Ishikawa (cell line): ENCODE measurements around the gene NIP7.

Source experiments
- CEBPB ChIP-seq: IDR thresholded peaks from 2 replicates; pipeline ENCODE4 v1.6.1; 2012
- CREB1 ChIP-seq: IDR thresholded peaks from 2 replicates; pipeline ENCODE4 v1.6.1; 2012; ENCODE audit warnings: low read depth
- EGR1 ChIP-seq: IDR thresholded peaks from 2 replicates; pipeline ENCODE4 v1.6.1; 2012
- EP300 ChIP-seq: IDR thresholded peaks from 2 replicates; pipeline ENCODE4 v1.6.1; 2012; ENCODE audit warnings: borderline replicate concordance
- FOXM1 ChIP-seq: IDR thresholded peaks from 2 replicates; pipeline ENCODE4 v1.6.1; 2012; ENCODE audit warnings: low read depth, borderline replicate concordance
- MAX ChIP-seq: IDR thresholded peaks from 2 replicates; pipeline ENCODE4 v1.6.1; 2012
- NFIC ChIP-seq: IDR thresholded peaks from 2 replicates; pipeline ENCODE4 v1.6.1; 2012
- RAD21 ChIP-seq: IDR thresholded peaks from 2 replicates; pipeline ENCODE4 v1.6.1; 2012; ENCODE audit warnings: low read depth
- REST ChIP-seq: IDR thresholded peaks from 2 replicates; pipeline ENCODE4 v1.6.1; 2012; ENCODE audit warnings: low read depth, mild to moderate bottlenecking
- TAF1 ChIP-seq: IDR thresholded peaks from 2 replicates; pipeline ENCODE4 v1.6.1; 2012; ENCODE audit warnings: low read depth, mild to moderate bottlenecking
- TCF12 ChIP-seq: IDR thresholded peaks from 2 replicates; pipeline ENCODE4 v1.6.1; 2012; ENCODE audit warnings: low read depth
- TEAD4 ChIP-seq: IDR thresholded peaks from 2 replicates; pipeline ENCODE4 v1.6.1; 2012
- YY1 ChIP-seq: IDR thresholded peaks from 2 replicates; pipeline ENCODE4 v1.6.1; 2012; ENCODE audit warnings: low read depth
- ZBTB7A ChIP-seq: IDR thresholded peaks from 2 replicates; pipeline ENCODE4 v1.6.1; 2012; ENCODE audit warnings: low read depth
- TF ChIP-seq, protein P1 (sequence below): IDR thresholded peaks from 2 replicates; pipeline ENCODE4 v1.6.1; 2012

NIP7 gene

GRCh38 chr16:69329369-69330285, 9.9 kb upstream of the NIP7 start:
- no peak for TF ChIP-seq TCF12
- no peak for TF ChIP-seq RAD21
- TF ChIP-seq EGR1: 0 out of 2 replicates have a peak, but pooled peaks have one; percentile 24

DNA sequence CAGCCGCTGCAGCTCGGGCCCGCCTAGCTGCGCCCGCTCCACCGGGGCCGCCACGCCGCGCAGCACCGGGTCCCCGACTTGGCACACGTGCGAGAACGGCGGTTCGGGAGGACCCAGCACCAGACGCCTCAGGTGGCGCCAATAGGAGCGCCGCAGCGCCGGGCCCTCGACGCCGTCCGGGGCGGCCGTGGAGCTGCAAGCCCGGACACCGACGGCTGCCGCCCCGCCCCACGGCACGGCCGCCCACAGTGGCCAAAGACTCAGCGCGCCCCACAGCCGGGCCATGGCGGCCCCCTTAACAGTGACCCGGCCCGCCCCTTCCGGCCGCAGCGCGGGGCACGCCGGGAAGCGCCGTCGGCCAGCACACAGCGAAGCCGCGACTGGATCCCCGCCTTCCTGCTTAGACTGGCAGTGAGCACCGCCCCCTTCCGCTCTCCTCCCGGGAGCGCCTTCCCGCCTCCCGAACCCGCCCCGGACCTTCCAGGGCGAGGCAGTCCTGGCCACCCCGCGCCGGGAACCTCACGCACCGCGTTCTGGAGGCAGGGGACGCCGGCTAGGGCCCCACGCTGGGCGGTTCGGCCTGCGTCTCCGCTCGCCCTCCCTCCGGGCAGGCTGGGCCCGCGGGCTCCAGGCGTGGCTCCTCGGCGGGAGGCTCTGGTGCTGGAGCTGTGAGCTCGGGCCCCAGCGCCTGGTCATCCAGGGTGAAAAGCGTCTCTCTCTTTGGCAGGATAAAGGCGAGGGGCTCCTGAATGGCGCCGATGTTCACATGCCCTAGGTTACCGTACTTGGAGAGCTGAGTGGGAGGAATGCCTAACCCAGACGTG, 9.1 kb upstream of the NIP7 start, which contains the start of gene PDF:
TSS of gene PDF (minus strand) at position 303 of the 824 bp plus-strand sequence. CDS start at position 285, 18 bp downstream.
- TF ChIP-seq, protein P1, sequence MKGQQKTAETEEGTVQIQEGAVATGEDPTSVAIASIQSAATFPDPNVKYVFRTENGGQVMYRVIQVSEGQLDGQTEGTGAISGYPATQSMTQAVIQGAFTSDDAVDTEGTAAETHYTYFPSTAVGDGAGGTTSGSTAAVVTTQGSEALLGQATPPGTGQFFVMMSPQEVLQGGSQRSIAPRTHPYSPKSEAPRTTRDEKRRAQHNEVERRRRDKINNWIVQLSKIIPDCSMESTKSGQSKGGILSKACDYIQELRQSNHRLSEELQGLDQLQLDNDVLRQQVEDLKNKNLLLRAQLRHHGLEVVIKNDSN: no peak
- no peak for TF ChIP-seq ZBTB7A
- TF ChIP-seq YY1: peak; percentile 90
- peak; percentile 63 for TF ChIP-seq MAX
- TF ChIP-seq TAF1: peak; percentile 70
- peak; percentile 45; the same call in 1 of the 2 replicates for TF ChIP-seq TCF12
- TF ChIP-seq EGR1: peak; percentile 2; the same call in 1 of the 2 replicates

DNA sequence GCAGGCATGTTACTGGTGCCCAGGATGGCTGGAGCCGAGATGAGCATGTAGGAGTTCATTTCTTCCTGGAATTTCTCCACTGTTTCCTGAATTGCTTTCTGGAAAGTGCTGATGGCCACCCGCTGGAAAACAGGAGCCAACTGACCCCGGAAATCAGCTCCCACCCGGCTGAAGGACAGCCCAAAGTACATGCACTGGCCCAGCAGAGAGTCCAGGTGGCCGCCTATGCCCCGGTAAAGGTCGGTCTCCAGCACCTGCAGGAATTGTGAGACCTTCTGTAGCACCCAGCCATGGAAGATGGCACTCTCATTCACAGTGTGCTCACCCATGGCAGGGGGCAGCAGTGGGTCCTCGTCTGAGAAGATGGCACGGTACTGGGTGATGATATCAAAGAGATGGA, 4.9 kb upstream of the NIP7 start:
- TF ChIP-seq TCF12 (no peak), REST (no peak), TAF1 (no peak)

GRCh38 chr16:69338557-69339288, 849 bp upstream of the NIP7 start:
- no peak for TF ChIP-seq REST
- no peak; the same call in 1 of the 2 replicates for TF ChIP-seq MAX
- no peak for TF ChIP-seq TAF1
- TF ChIP-seq EP300: no peak
- TF ChIP-seq ZBTB7A: no peak
- no peak for TF ChIP-seq FOXM1
- TF ChIP-seq NFIC: no peak
- TF ChIP-seq EGR1: no peak
- no peak for TF ChIP-seq RAD21
- TF ChIP-seq YY1: no peak
- TF ChIP-seq, protein P1: no peak
- TF ChIP-seq CEBPB: no peak
- TF ChIP-seq TCF12: no peak
- TF ChIP-seq TEAD4: no peak
- TF ChIP-seq CREB1: no peak

DNA sequence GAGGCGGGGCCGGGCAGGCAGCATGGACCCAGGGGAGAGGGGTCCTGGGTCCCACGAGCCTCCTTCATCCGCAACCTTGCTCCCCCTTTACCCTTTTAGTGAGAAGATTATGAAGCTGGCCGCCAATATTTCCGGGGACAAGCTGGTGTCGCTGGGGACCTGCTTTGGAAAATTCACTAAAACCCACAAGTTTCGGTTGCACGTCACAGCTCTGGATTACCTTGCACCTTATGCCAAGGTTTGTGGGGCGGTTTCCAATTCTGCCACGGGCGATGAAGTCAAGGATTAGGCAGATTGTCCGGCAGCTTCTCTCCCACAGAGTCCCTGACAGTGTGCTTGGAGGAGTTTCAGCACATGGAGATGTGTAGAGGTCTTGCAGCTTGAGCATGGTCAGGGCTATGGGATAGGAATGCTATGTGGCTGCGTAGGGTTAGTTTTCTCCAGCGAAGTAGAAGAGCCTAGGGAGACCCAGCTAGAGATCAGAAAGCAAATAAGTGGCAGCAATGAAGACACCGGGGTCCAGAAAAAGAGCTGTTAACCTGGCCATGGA, 598 bp downstream of the NIP7 start:
- TF ChIP-seq TEAD4: no peak
